ENCODE results near the gene PYGO2.

GRCh38 chr1:154926201-154926600 is 35.4 kb downstream of the PYGO2 start:
- TF ChIP-seq, protein P1, sequence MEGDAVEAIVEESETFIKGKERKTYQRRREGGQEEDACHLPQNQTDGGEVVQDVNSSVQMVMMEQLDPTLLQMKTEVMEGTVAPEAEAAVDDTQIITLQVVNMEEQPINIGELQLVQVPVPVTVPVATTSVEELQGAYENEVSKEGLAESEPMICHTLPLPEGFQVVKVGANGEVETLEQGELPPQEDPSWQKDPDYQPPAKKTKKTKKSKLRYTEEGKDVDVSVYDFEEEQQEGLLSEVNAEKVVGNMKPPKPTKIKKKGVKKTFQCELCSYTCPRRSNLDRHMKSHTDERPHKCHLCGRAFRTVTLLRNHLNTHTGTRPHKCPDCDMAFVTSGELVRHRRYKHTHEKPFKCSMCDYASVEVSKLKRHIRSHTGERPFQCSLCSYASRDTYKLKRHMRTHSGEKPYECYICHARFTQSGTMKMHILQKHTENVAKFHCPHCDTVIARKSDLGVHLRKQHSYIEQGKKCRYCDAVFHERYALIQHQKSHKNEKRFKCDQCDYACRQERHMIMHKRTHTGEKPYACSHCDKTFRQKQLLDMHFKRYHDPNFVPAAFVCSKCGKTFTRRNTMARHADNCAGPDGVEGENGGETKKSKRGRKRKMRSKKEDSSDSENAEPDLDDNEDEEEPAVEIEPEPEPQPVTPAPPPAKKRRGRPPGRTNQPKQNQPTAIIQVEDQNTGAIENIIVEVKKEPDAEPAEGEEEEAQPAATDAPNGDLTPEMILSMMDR (conservative IDR thresholded peaks at IDR 0.05): no peak
- TF ChIP-seq ZFX (IDR thresholded peaks at IDR 0.05): no peak
